ENCODE results near the gene IL31RA. TPM values are rescaled to one million over a fixed set of nuclear protein-coding genes. Genes with fewer than 3 reads are reported as not detected.

IL31RA gene
- total and polyA plus RNA-seq, 7 donors, result 0.04 to 2.0 (median 0.20) TPM; not detected in 2

DNA sequence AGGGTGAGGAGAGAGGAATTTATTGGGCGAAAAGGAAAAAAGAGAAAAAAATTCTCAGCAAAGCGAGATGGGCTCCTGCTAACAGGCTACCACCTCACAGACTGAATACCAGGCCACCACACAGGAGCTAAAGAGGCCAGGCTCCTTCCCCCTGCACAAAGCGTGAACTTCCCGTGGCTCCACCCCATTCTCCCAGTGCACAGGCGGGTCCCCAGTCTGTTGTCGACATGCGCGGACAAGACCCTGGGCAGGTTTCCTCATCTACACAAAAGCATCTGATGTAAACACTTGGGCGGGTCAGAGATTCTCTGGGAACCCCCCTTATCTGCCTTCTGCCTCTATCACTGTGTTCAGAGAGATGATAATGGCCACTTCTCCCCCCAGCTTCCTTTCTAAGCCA lies 34.2 kb downstream of the IL31RA start:
- WGBS, 3 donors, result 85 to 91% (median 87%) methylated on average over 9 of the region's 9 CpGs
- Histone ChIP-seq H3K27ac (no peak overlapping the region), H3K27me3 (ENCODE audit: insufficient read depth in 3 of 3, low read length in 2 of 3) (no peaks in the 10 kb centered on the region), H3K9me3 (no peaks in the 10 kb centered on the region), H3K36me3 (ENCODE audit: insufficient read depth in 1 of 2, low read depth in 1 of 2) (no peaks in the 10 kb centered on the region), H3K4me1 (no peaks in the 10 kb centered on the region), H3K4me3 (no peak overlapping the region)
- TF ChIP-seq CTCF (IDR thresholded peaks at IDR 0.05), result no peak
- ATAC-seq, result no peak
- intact Hi-C loops (cut with DNase I), result no loop called here
- DNase-seq, result no peak

GRCh38 chr5:55888205-55888604 lies 37.0 kb downstream of the IL31RA start:
- H3K27me3 ChIP-seq (ENCODE audit: insufficient read depth in 3 of 3, low read length in 2 of 3), result no peaks in the 10 kb centered on the region
- intact Hi-C loops (cut with DNase I), result no loop called here
- no peaks in the 10 kb centered on the region for H3K36me3 ChIP-seq (ENCODE audit: insufficient read depth in 1 of 2, low read depth in 1 of 2)
- no peaks in the 10 kb centered on the region for H3K4me1 ChIP-seq
- 79 to 88% (median 87%) methylated on average over 5 of the region's 5 CpGs for WGBS, 3 donors
- DNase-seq (no peak), ATAC-seq (no peak)
- no peak overlapping the region for H3K4me3 ChIP-seq
- no peaks in the 10 kb centered on the region for H3K9me3 ChIP-seq
- TF ChIP-seq CTCF (IDR thresholded peaks at IDR 0.05), result no peak
- H3K27ac ChIP-seq, result no peak overlapping the region

GRCh38 chr5:55892479-55892878 lies 41.3 kb downstream of the IL31RA start:
- Histone ChIP-seq H3K9me3 (no peaks in the 10 kb centered on the region), H3K27ac (no peak overlapping the region), H3K4me1 (no peaks in the 10 kb centered on the region), H3K36me3 (ENCODE audit: insufficient read depth in 1 of 2, low read depth in 1 of 2) (no peaks in the 10 kb centered on the region), H3K4me3 (no peak overlapping the region), H3K27me3 (ENCODE audit: insufficient read depth in 3 of 3, low read length in 2 of 3) (no peaks in the 10 kb centered on the region)
- no peak for TF ChIP-seq CTCF (IDR thresholded peaks at IDR 0.05)
- ATAC-seq, result no peak
- intact Hi-C loops (cut with DNase I), result no loop called here
- no peak for DNase-seq
- WGBS, 3 donors, result 18 to 48% (median 29%) methylated on average over 2 of the region's 2 CpGs

- intact Hi-C loops (cut with DNase I), result no loop called here
- WGBS, 3 donors, result 45 to 72% (median 52%) methylated on average over 3 of the region's 3 CpGs
- Histone ChIP-seq H3K27ac (no peak overlapping the region), H3K4me1 (no peaks in the 10 kb centered on the region), H3K4me3 (no peak overlapping the region), H3K36me3 (ENCODE audit: insufficient read depth in 1 of 2, low read depth in 1 of 2) (no peaks in the 10 kb centered on the region), H3K9me3 (no peaks in the 10 kb centered on the region), H3K27me3 (ENCODE audit: insufficient read depth in 3 of 3, low read length in 2 of 3) (no peaks in the 10 kb centered on the region)
- DNase-seq, result no peak
- no peak for TF ChIP-seq CTCF (IDR thresholded peaks at IDR 0.05)
- no peak for ATAC-seq
Measured at GRCh38 chr5:55894135-55894534, 43.0 kb downstream of the IL31RA start.

GRCh38 chr5:55895346-55895745 lies 44.2 kb downstream of the IL31RA start:
- TF ChIP-seq CTCF (IDR thresholded peaks at IDR 0.05), result no peak
- no peak for DNase-seq
- Histone ChIP-seq H3K4me3 (no peak overlapping the region), H3K36me3 (ENCODE audit: insufficient read depth in 1 of 2, low read depth in 1 of 2) (no peaks in the 10 kb centered on the region), H3K27me3 (ENCODE audit: insufficient read depth in 3 of 3, low read length in 2 of 3) (no peaks in the 10 kb centered on the region), H3K27ac (no peak overlapping the region), H3K9me3 (no peaks in the 10 kb centered on the region), H3K4me1 (no peaks in the 10 kb centered on the region)
- WGBS, 3 donors, result 81 to 89% (median 88%) methylated on average over 3 of the region's 3 CpGs
- ATAC-seq, result no peak
- intact Hi-C loops (cut with DNase I), result no loop called here
